ENCODE data around the gene PINK1.

The PINK1 gene

DNA sequence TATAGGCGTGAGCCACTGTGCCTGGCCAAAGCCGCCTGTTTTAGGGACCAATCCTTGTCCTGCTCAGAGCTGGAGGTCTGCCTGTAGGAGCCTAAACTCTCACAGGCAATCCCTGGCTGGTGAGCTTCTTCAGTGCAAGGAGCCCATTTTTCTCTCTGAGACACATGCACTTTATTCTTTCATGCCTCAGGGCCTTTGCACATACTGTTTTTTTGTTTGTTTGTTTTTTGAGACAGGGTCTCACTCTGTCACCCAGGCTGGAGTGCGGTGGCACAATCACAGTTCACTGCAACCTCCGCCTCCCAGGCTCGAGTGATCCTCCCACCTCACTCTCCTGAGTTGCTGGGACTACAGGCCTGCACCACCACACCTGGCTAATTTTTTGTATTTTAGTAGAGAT is 21.6 kb upstream of the PINK1 start:
- no peak for DNase-seq

- DNase-seq, result no peak
Measured at GRCh38 chr1:20612221-20612746, 21.0 kb upstream of the PINK1 start.

DNA sequence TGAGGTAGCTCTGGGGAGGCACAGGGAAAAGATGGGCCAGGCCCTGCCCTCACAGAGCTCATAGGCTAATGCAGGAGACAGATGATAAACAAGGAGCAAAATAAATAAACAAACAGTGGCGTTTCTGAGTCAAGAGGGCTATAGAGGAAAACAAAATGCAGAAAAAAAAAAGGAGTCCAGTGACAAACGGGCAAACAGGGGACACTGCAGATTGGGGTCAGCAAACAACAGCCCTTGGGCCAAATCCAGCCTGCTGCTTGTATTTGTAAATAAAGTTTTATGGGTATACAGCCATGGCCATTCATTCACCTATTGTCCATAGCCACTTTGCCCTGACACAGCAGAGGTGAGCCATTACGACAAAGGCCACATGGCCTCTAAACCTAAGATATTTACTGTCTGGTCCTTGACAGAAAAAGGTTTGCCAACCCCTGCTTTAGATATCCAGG is 19.1 kb upstream of the PINK1 start:
- no peak for DNase-seq

DNA sequence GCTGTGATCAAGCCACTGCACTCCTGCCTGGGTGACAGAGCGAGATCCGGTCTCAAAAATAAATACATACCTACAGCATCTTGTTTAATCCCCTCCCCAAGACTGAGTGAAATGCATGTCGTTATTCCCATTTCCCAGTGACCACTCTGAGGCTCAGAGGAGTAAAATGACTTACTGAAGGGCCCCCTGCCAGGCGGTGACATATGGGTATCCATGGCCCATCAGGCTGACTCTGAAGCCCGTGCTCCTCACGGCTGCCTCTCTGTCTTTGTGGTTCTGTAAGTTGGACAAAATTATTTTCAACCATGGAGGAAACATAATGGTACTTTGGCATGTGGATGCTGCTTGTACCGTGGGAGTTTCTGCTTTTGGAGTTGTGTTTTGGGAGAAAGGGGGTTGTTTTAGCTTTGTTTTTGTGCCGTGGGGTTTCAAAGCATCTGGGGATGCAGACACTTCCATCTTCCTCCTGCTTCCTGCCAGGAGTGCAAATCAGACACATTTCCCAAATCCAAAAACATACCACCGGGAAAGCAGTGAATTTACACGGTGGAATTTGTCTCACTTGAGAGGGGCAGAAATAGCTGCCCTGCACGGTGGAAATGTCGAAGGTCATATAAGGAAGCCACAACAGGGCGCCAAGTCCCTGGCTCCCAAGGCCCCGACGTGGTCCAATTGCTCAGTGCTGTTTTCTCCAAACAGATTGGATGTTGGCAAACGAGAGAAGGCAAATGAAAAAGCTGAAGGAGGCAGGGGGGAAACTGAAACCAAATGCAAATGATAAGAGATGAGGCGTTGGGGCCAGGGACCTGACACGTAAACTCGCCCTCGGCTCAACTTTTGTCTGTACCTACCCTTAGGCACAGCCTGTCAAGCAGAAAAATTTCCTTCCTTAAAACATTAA is 17.1 kb upstream of the PINK1 start:
- DNase-seq, result no peak

DNA sequence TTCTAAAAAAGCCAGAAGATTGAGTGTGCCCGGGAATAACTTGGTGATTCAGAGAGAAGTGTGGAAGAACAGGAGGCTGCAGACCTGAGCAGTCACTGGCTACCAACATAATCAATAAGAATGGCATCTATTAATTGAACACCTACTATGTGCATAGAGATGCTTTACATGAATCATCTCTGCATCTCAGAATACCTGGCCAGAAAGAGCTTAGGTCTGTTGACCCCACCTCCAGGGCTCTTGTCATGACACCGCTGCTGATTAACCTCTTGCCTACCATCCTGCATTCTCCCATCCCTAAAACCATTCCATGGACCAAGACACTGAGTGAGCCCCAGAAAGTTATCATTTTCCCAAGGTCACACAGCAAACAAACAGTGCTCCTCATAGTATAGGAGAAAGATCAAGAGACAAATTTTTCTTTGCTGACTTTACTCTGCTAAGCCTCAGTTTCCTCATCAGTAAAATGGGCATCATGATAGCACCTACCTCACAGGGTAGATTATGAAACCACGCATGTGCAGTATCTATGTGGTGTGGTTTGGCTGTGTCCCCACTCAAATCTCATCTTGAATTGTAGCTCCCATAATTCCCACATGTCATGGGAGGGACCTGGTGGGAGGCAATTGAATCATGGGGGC is 16.3 kb upstream of the PINK1 start:
- DNase-seq, result no peak

DNA sequence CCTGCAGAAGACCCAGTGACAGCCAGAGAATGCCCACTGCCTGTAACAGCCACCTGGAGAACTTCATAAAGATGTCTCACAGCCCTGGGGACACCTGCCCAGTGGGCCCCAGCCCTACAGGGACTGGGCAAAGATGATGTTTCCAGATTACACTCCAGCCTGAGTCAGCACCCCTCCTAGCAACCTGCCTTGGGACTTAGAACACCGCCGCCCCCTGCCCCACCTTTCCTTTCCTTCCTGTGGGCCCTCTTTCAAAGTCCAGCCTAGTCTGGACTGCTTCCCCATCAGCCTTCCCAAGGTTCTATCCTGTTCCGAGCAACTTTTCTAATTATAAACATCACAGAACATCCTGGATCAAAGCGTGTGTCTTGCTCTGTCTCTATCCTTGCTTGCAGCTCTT is 14.7 kb upstream of the PINK1 start:
- DNase-seq, result no peak

DNA sequence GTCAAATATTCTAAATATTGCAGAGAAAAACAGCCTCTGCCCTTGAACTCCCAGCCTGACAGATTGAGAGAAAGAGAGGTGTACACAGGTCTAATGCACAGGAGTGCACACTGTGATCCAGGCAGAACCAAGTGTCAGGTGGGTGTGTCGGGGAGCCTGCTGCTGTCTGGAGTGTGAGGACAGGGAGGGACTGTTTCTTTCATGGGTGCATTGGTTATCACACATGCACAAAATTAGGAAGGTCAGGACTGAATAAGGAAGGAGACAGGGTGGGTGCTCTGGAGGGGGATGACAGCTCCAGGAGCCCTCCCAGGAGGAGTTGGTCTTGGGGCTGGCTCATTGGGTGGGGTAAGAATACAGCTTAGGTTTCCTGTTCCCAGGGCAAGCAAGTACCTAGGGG is 13.3 kb upstream of the PINK1 start:
- no peak for DNase-seq

- DNase-seq, result no peak
Measured at GRCh38 chr1:20621012-20621411, 12.2 kb upstream of the PINK1 start.

GRCh38 chr1:20624709-20625108 is 8.5 kb upstream of the PINK1 start:
- DNase-seq, result no peak

DNA sequence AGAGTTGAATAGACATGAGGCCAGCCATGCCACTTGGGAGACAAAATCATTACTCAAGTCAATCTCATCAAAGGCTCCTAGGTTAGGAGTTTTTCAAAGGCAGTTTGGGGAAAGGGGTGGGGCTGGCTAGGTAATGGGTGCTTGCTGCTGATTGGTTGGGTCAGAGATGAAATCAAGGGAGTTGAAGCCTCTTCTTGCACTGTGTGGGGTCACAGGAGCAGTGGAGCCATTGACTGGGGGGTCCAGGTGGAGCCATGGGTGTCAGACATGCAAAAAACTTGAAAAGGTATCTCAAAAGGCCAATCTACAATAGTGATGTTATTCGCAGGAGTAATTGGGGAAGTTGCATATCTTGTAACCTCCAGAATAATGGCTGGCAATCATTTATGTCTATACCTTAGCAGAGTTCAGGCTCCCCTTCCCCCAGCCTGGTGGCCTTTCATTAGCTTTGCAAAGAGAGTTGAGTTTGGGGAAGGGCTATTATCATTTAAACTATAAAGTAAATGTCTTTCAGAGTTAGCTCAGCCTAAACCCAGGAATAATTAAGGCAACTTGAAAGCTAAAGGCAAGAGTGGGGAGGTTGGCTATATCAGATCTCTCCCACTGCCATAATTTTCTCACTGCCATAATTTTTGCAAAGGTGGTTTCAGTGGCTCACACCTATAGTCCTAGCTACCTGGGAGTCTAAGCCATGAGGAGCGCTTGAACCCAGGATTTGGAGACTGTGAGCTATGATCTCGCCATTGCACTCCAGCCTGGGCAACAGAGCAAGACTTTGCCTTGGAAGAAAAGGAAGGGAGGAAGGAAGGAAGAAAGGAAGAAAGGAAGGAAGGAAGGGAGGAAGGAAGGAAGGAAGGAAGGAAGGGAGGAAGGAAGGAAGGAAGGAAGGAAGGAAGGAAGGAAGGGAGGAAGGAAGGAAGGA is 7.8 kb upstream of the PINK1 start:
- no peak for DNase-seq

DNA sequence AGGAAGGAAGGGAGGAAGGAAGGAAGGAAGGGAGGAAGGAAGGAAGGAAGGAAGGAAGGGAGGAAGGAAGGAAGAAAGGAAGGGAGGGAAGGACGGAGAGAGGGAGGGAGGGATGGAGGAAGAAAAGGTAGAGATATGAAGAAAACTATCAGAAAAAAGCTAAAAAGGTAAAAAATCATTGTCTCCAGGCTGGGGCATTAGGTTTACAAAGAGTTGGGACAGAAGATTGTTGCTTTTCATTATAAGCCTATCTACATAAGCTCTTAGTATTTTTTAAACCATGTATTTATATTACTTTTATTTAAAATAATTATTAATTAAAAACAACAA is 7.2 kb upstream of the PINK1 start:
- no peak for DNase-seq

DNA sequence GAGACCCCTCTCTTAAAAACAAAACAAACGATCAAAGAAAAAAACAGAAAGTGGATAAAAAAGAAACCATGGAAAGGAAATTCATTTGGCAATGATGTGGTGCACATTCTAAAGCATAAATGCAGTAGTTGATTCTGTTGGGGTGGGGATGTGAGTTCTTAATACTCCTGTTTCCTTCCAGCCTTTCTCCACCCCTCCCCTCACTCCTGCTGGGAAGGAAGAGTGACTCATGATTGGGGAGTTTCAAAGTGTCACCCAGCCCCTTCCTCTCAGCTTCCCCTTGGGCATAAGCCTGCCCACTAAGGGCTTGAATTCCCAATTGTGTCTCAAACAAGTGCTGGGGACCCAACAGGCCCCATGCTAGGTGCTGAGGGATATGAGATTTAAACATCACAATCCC is 6.7 kb upstream of the PINK1 start:
- DNase-seq, result no peak

GRCh38 chr1:20630729-20631128 is 2.5 kb upstream of the PINK1 start:
- DNase-seq, result no peak

GRCh38 chr1:20632386-20632785 is 872 bp upstream of the PINK1 start:
- no peak for DNase-seq

GRCh38 chr1:20634065-20634593 is 871 bp downstream of the PINK1 start:
- no peak for DNase-seq

DNA sequence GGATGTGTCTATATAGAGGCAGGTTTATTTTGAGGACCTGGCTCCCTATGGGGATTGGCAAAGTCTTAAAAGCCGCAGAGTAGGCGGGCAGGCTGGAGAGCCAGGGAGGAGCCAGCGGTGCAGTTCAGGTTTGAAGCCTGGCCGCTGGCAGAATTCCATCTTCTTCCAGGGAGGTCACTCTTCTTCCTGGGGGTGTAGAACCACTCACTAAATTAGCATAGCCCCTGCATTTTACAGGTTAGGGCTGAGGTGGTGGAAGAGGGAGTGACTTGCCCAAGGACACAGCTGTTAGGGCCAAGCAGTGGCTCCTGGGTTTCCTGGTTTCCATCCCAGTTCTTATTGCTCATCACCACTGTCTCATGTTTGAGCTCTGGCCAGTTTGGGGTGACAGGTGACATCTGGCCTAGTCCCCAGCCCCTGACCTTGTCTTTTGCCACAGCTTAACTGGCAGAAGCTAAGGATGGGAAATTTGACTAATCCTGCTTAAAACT is 1.4 kb downstream of the PINK1 start:
- no peak for DNase-seq

DNA sequence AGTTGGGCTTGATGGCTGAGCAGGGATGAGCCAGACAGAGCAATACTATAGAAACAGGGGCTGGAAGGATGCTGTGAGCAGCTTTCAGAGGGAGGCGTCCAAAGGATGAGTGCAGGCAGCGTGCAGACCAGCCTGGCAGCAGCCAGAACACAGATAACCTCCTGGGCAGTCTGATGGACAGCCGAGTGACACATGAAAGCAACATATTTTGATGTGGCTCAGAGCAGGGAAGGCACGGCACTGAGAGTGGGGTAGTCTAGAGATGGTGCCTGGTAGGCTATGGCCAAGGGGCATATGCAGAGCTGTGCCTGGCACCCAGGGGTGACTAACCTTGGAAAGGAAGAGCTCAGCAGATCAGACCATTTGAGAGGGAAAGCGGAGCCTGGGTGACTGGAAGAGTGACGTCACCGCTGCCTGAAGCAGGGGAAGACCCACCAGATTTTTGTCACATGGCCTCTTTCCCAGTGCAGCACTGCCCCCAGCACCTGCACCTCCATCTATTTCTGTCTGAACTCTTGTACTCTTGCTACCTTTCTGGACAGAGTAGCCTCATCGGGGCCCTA is 3.6 kb downstream of the PINK1 start:
- DNase-seq, result no peak

GRCh38 chr1:20640183-20640597 is 6.9 kb downstream of the PINK1 start:
- DNase-seq, result peak; percentile 72

DNA sequence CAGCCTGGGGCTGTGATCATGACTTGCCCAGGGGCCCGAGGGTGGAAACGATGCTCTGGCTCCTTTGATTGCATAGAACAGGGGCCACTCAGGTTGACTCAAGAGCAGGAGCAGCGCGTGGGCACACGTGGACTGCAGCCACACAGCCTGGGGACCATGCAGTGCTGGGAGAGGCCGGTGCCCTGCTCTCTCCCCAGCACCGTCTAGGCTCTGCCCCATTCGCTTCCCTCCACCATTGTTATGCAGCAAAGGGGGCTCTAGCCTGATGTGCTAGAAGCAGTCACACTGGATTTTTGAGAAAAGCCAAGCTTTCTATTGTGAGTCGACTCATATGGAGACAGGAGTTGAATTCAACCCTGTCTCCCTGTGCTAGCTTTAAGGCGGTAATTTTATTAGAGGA is 8.7 kb downstream of the PINK1 start:
- no peak for DNase-seq

DNA sequence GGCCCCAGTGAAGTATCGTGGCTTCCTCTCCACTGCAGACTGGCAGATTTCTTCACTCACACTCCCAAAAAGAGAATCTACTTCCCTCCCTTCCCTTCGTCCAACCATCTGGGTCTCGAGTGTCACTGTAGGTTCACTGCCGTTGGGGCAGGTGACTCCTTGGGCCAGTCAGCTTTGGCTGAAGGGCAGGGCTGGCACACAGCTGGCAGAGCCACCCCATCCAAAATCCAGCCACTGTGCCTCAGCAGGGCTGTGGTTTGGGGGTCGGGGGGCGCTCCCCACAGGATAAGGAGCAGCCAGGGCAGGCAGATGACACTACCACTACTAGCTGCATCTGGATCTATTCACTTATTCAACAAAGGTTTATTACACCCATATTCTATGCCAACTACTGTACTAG is 9.8 kb downstream of the PINK1 start:
- no peak for DNase-seq

GRCh38 chr1:20644416-20644815 is 11.2 kb downstream of the PINK1 start:
- DNase-seq, result no peak

DNA sequence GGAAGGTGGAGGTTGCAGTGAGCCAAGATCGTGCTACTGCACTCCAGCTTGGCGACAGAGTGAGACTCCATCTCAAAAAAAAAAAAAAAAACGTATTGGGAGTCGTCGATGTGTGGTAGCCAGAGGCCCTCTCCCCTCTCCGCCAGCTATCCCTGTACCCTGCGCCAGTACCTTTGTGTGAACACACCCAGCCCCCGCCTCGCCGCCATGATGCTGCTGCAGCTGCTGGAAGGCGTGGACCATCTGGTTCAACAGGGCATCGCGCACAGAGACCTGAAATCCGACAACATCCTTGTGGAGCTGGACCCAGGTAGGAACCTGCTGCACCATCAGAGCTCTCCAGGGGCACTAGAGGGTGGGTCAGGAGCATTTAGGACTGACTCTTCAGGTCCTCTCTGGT is 12.2 kb downstream of the PINK1 start:
- DNase-seq, result no peak
